ENCODE measurements around the gene CYB561D1.

CYB561D1 gene

GRCh38 chr1:109514846-109515245 lies 21.0 kb downstream of the CYB561D1 start:
- WGBS (ENCODE audit: insufficient coverage) = no CpG with 5 or more reads among the region's 3 CpGs
- POLR2A ChIA-PET = no interaction called here
- CTCF ChIA-PET = interaction anchor here (0.7 to 39.1 kb wide), 4 partner anchors 13 to 153 kb away, joined by 3 to 1203 read pairs (median 50); partner anchors contain the start of gene GPR61

DNA sequence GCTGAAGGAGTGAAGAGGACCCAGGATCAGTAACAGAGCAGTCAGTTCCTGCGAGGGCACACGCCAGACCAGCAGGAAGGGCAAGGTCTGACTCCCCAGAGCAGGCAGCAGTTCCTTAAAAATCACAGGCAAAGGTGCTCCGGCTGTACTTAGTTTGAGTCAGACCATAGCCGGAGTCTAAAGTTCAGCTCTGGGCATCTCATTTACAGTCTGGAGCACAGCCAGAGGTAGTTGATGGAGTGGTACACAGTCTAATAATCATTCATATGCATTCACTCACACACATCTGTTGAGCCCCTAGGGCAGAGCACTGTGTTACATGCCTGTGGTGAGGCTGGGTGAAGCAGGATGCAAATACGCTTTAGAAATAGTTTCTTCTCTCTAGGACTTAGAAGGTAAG lies 23.0 kb downstream of the CYB561D1 start:
- ChIA-PET CTCF (interaction anchor here (1.1 to 39.1 kb wide), 5 partner anchors 15 to 116 kb away, joined by 3 to 1203 read pairs (median 4); partner anchors contain the start of gene GPR61), POLR2A (no interaction called here)
- no peak for DNase-seq
- no peaks in the 10 kb centered on the region for H3K9me3 ChIP-seq (ENCODE audit: control extremely low read depth in 1 of 5, control insufficient read depth in 4 of 5, insufficient read depth in 2 of 5, low read depth in 1 of 5, low read length in 4 of 5)
- no peaks in the 10 kb centered on the region for H3K36me3 ChIP-seq (ENCODE audit: control insufficient read depth in 4 of 4, insufficient read depth in 4 of 4, low read length in 3 of 4)
- no peak overlapping the region for H3K4me3 ChIP-seq (ENCODE audit: control insufficient read depth in 1 of 7, extremely low read depth in 1 of 7, insufficient read depth in 4 of 7, low read depth in 2 of 7, low read length in 6 of 7)
- 86% methylated on average over 4 of the region's 5 CpGs for WGBS (ENCODE audit: insufficient coverage)
- H3K27me3 ChIP-seq (replicated peaks in 2 of 5; ENCODE audit: control insufficient read depth in 4 of 5, insufficient read depth in 5 of 5, low read length in 4 of 5) = peaks cover 0 to 11% (median 0%) of the 10 kb centered on the region in 5 experiments
- H3K27ac ChIP-seq (ENCODE audit: insufficient read depth in 1 of 2, low read depth in 1 of 2, low read length in 2 of 2, poor library complexity in 1 of 2, severe bottlenecking in 2 of 2) = no peak overlapping the region
- H3K4me1 ChIP-seq (ENCODE audit: control extremely low read depth in 1 of 4, control insufficient read depth in 4 of 4, insufficient read depth in 4 of 4, low read length in 3 of 4) = no peaks in the 10 kb centered on the region

More at GRCh38 chr1:109514846-109515245, 21.0 kb downstream of the CYB561D1 start:
- no peak overlapping the region for H3K27ac ChIP-seq (ENCODE audit: insufficient read depth in 1 of 2, low read depth in 1 of 2, low read length in 2 of 2, poor library complexity in 1 of 2, severe bottlenecking in 2 of 2)
- DNase-seq = no peak
- peaks cover 0 to 13% (median 0%) of the 10 kb centered on the region in 5 experiments for H3K27me3 ChIP-seq (replicated peaks in 2 of 5; ENCODE audit: control insufficient read depth in 4 of 5, insufficient read depth in 5 of 5, low read length in 4 of 5)
- H3K36me3 ChIP-seq (ENCODE audit: control insufficient read depth in 4 of 4, insufficient read depth in 4 of 4, low read length in 3 of 4) = no peaks in the 10 kb centered on the region
- H3K9me3 ChIP-seq (ENCODE audit: control extremely low read depth in 1 of 5, control insufficient read depth in 4 of 5, insufficient read depth in 2 of 5, low read depth in 1 of 5, low read length in 4 of 5) = no peaks in the 10 kb centered on the region
- peaks cover 0 to 8% (median 6%) of the 10 kb centered on the region in 4 experiments for H3K4me1 ChIP-seq (ENCODE audit: control extremely low read depth in 1 of 4, control insufficient read depth in 4 of 4, insufficient read depth in 4 of 4, low read length in 3 of 4)
- H3K4me3 ChIP-seq (ENCODE audit: control insufficient read depth in 1 of 7, extremely low read depth in 1 of 7, insufficient read depth in 4 of 7, low read depth in 2 of 7, low read length in 6 of 7) = no peak overlapping the region

DNA sequence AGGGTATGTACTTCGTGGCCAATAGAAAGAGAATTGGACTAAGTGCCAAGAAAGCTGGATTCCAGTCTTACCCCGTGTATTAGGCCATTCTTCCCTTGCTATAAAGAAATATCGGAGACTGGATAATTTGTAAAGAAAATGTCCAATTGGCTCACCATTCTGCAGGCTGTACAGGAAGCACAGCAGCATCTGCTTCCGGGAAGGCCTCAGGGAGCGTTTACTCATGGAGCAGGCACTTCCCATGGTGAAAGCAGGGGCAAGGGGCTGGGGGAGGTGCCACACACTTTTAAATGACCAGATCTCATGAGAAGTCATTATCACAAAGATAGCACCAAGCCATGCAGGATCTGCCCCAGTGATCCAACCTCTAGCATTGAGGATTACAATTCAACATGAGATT lies 23.4 kb downstream of the CYB561D1 start:
- ChIA-PET POLR2A (no interaction called here), CTCF (interaction anchor here (1.1 to 39.1 kb wide), 3 partner anchors 16 to 116 kb away, joined by 3 to 1203 read pairs (median 90); partner anchors contain the start of gene GPR61)
- no peaks in the 10 kb centered on the region for H3K9me3 ChIP-seq (ENCODE audit: control extremely low read depth in 1 of 5, control insufficient read depth in 4 of 5, insufficient read depth in 2 of 5, low read depth in 1 of 5, low read length in 4 of 5)
- WGBS (ENCODE audit: insufficient coverage) = 100% methylated on average over 4 of the region's 5 CpGs
- H3K27ac ChIP-seq (ENCODE audit: insufficient read depth in 1 of 2, low read depth in 1 of 2, low read length in 2 of 2, poor library complexity in 1 of 2, severe bottlenecking in 2 of 2) = no peak overlapping the region
- peaks cover 0 to 12% (median 0%) of the 10 kb centered on the region in 5 experiments for H3K27me3 ChIP-seq (replicated peaks in 2 of 5; ENCODE audit: control insufficient read depth in 4 of 5, insufficient read depth in 5 of 5, low read length in 4 of 5)
- no peak for DNase-seq
- no peaks in the 10 kb centered on the region for H3K4me1 ChIP-seq (ENCODE audit: control extremely low read depth in 1 of 4, control insufficient read depth in 4 of 4, insufficient read depth in 4 of 4, low read length in 3 of 4)
- no peaks in the 10 kb centered on the region for H3K36me3 ChIP-seq (ENCODE audit: control insufficient read depth in 4 of 4, insufficient read depth in 4 of 4, low read length in 3 of 4)
- no peak overlapping the region for H3K4me3 ChIP-seq (ENCODE audit: control insufficient read depth in 1 of 7, extremely low read depth in 1 of 7, insufficient read depth in 4 of 7, low read depth in 2 of 7, low read length in 6 of 7)

DNA sequence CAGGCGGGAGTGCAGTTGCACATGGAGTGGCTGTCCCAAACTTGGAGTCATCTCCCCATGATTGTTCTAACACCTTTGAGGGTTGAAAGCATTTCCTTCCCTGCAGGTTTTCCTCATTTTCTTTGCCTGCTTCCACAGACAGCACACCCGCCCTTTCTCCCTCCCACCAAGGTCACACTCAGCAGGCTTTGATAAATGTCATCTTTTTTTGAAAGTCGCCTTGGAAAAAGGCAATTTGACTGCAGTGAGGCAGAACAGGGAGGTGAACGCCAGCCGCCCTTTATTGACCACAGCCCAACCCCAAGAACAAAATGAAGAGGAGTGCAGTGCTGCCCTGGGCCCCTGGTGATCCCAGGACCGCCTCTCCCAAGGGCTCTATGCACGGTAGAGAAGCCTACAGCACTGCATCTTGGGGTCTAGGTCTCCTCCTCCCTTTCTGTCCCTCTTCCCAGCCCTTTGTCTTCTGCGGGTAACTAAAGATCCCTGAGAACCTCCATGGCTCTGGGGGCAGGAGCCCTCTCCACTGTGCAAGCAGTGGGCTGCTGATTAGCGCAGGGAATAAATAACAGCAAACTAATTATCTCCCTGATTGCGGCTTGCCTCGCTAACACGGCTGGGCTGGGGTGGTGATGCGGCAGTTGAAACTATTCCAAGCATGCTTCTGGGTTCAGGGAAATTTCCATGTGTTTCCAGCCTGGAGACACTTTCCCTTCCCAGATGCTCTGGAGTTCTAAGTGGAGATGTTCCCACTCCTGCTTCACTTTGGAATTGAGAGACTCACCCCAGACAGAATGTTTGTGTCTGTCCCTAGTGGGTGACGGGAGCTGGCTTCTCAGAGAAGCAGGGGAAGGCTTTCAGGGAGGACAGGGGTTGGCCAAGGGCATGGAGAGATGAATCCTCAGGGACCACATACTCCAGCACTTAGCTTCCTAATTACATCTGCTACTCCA lies 27.4 kb downstream of the CYB561D1 start:
- no peaks in the 10 kb centered on the region for H3K4me1 ChIP-seq (ENCODE audit: control extremely low read depth in 1 of 4, control insufficient read depth in 4 of 4, insufficient read depth in 4 of 4, low read length in 3 of 4)
- H3K9me3 ChIP-seq (ENCODE audit: control extremely low read depth in 1 of 5, control insufficient read depth in 4 of 5, insufficient read depth in 2 of 5, low read depth in 1 of 5, low read length in 4 of 5) = no peaks in the 10 kb centered on the region
- no peak overlapping the region for H3K4me3 ChIP-seq (ENCODE audit: control insufficient read depth in 1 of 7, extremely low read depth in 1 of 7, insufficient read depth in 4 of 7, low read depth in 2 of 7, low read length in 6 of 7)
- 97% methylated on average over 13 of the region's 14 CpGs for WGBS (ENCODE audit: insufficient coverage)
- peaks cover 0 to 8% (median 0%) of the 10 kb centered on the region in 5 experiments for H3K27me3 ChIP-seq (replicated peaks in 2 of 5; ENCODE audit: control insufficient read depth in 4 of 5, insufficient read depth in 5 of 5, low read length in 4 of 5)
- POLR2A ChIA-PET = no interaction called here
- no peak for DNase-seq
- CTCF ChIA-PET = interaction anchor here (1.0 to 39.1 kb wide), 5 partner anchors 11 to 35 kb away, joined by 3 to 1203 read pairs (median 90); partner anchors contain the start of genes AMIGO1, ATXN7L2, CYB561D1 and GPR61
- H3K36me3 ChIP-seq (ENCODE audit: control insufficient read depth in 4 of 4, insufficient read depth in 4 of 4, low read length in 3 of 4) = no peaks in the 10 kb centered on the region
- no peak overlapping the region for H3K27ac ChIP-seq (ENCODE audit: insufficient read depth in 1 of 2, low read depth in 1 of 2, low read length in 2 of 2, poor library complexity in 1 of 2, severe bottlenecking in 2 of 2)

DNA sequence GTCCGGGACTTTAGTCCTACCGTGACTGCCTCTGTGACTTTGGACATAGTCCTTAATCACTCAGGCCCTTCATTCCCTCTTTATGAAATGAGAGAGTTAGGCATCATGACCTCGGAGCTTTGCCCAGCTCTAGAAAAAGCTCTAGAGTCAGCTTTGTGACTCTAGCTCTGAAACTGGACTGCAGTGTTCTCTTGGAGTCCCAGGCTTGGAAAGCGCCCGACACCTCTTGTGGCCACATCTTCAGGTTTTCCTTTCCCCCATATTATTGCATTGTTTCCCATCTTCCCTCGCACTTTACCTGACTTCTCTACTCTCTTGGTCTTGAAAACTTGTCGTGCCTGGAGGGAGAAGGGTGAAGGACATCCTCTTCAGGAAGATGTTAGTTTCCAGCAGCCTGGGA lies 28.1 kb downstream of the CYB561D1 start:
- ChIA-PET POLR2A (no interaction called here), CTCF (interaction anchor here (4.4 to 26.3 kb wide), 2 partner anchors 10 to 21 kb away, joined by 34 to 1203 read pairs; partner anchors contain the start of genes AMIGO1, ATXN7L2 and CYB561D1)
- no peaks in the 10 kb centered on the region for H3K9me3 ChIP-seq (ENCODE audit: control extremely low read depth in 1 of 5, control insufficient read depth in 4 of 5, insufficient read depth in 2 of 5, low read depth in 1 of 5, low read length in 4 of 5)
- no peak overlapping the region for H3K4me3 ChIP-seq (ENCODE audit: control insufficient read depth in 1 of 7, extremely low read depth in 1 of 7, insufficient read depth in 4 of 7, low read depth in 2 of 7, low read length in 6 of 7)
- peaks cover 0 to 8% (median 0%) of the 10 kb centered on the region in 5 experiments for H3K27me3 ChIP-seq (replicated peaks in 2 of 5; ENCODE audit: control insufficient read depth in 4 of 5, insufficient read depth in 5 of 5, low read length in 4 of 5)
- 97% methylated on average over 5 of the region's 7 CpGs for WGBS (ENCODE audit: insufficient coverage)
- no peaks in the 10 kb centered on the region for H3K4me1 ChIP-seq (ENCODE audit: control extremely low read depth in 1 of 4, control insufficient read depth in 4 of 4, insufficient read depth in 4 of 4, low read length in 3 of 4)
- H3K36me3 ChIP-seq (ENCODE audit: control insufficient read depth in 4 of 4, insufficient read depth in 4 of 4, low read length in 3 of 4) = no peaks in the 10 kb centered on the region
- DNase-seq = no peak
- no peak overlapping the region for H3K27ac ChIP-seq (ENCODE audit: insufficient read depth in 1 of 2, low read depth in 1 of 2, low read length in 2 of 2, poor library complexity in 1 of 2, severe bottlenecking in 2 of 2)

GRCh38 chr1:109523706-109524105 lies 29.8 kb downstream of the CYB561D1 start:
- ChIA-PET CTCF (interaction anchor here (0.9 to 26.3 kb wide), 4 partner anchors 9 to 116 kb away, joined by 3 to 1203 read pairs (median 19); partner anchors contain the start of genes AMIGO1, ATXN7L2 and CYB561D1), POLR2A (no interaction called here)
- Histone ChIP-seq H3K27me3 (replicated peaks in 2 of 5; ENCODE audit: control insufficient read depth in 4 of 5, insufficient read depth in 5 of 5, low read length in 4 of 5) (peaks cover 0 to 13% (median 0%) of the 10 kb centered on the region in 5 experiments), H3K9me3 (ENCODE audit: control extremely low read depth in 1 of 5, control insufficient read depth in 4 of 5, insufficient read depth in 2 of 5, low read depth in 1 of 5, low read length in 4 of 5) (no peaks in the 10 kb centered on the region), H3K36me3 (ENCODE audit: control insufficient read depth in 4 of 4, insufficient read depth in 4 of 4, low read length in 3 of 4) (no peaks in the 10 kb centered on the region), H3K4me3 (ENCODE audit: control insufficient read depth in 1 of 7, extremely low read depth in 1 of 7, insufficient read depth in 4 of 7, low read depth in 2 of 7, low read length in 6 of 7) (no peak overlapping the region), H3K4me1 (ENCODE audit: control extremely low read depth in 1 of 4, control insufficient read depth in 4 of 4, insufficient read depth in 4 of 4, low read length in 3 of 4) (no peaks in the 10 kb centered on the region), H3K27ac (ENCODE audit: insufficient read depth in 1 of 2, low read depth in 1 of 2, low read length in 2 of 2, poor library complexity in 1 of 2, severe bottlenecking in 2 of 2) (no peak overlapping the region)
- no CpG with 5 or more reads among the region's 2 CpGs for WGBS (ENCODE audit: insufficient coverage)
- no peak for DNase-seq
